Measurements from ENCODE around the gene BST2. TPM values are rescaled to one million over a fixed set of nuclear protein-coding genes. Genes with fewer than 3 reads are reported as not detected.

Gene BST2
- total and polyA plus RNA-seq, 2 of the 8 experiments (the other 6 are each of a cell fraction or from before 2014, with no cell fraction given) = 18.1 to 72.8 TPM

DNA sequence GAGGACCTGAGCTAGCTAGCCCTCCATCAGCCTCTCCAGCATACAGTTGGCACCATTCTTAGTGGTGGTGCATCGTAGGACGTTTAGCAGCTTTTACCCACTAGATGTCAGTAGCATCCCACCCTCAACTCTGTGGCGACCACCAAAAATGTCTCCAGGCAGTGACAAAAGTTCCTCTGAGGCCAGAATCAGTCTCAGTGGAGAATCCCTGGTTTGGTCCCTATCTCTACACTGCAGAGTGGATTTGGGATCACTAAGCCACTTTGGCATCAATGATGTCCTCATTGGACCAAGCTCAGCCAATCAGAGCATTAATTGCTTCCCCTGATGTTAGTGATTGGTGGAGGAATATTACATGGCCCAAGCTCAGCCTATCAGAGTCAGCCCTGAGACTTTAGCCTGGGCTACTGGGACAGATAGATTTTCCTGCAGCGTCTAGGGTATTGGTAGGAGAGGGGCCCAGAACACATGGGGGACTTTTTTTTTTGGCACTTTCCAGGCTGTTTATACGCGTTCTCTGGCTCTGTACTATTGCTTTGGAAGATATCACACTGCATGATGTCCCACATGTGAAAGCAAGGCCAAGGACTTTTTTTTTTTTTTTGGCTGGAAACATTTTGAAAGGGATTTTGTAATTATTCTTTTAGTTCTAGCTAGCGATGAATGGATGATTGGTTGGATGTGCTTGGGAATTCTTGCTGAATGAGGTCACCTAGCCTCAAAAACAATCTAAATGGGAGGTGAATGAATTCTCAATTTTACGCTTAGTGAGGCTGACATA is 36.0 kb upstream of the BST2 start:
- Histone ChIP-seq H2AFZ (ENCODE audit: low read length) (no peak overlapping the region), H3K18ac (ENCODE audit: extremely low read depth, low read length) (no peak overlapping the region), H3K14ac (ENCODE audit: insufficient read length) (no peak overlapping the region), H3K23me2 (ENCODE audit: low read depth, low read length) (peaks cover 11% of the 10 kb centered on the region; the same call in 1 of the 2 replicates), H2BK5ac (ENCODE audit: low read depth, low read length) (no peak overlapping the region), H3K4ac (replicated peaks; ENCODE audit: insufficient read length, low read depth, low read length) (no peak overlapping the region), H2BK20ac (ENCODE audit: low read length) (no peak overlapping the region), H2BK12ac (ENCODE audit: low read depth, low read length) (no peak overlapping the region), H4K91ac (replicated peaks; ENCODE audit: insufficient read length, low read length) (no peak overlapping the region), H2BK15ac (ENCODE audit: low read length) (no peak overlapping the region), H3K23ac (ENCODE audit: insufficient read length) (no peak overlapping the region), H2AK5ac (ENCODE audit: low read depth, low read length) (no peak overlapping the region), H3K27me3 (replicated peaks in 1 of 4; ENCODE audit: control insufficient read depth in 3 of 4, extremely low read depth in 1 of 4, insufficient read depth in 3 of 4, low read length in 3 of 4) (no peaks in the 10 kb centered on the region; a peak in 1 of 7 replicates), H3K56ac (replicated peaks; ENCODE audit: insufficient read length, low read depth, low read length) (no peak overlapping the region), H3K27ac (ENCODE audit: low read depth, low read length) (no peak overlapping the region), H3K9me3 (ENCODE audit: insufficient read depth in 2 of 2, low read depth in 1 of 2, low read length in 1 of 2) (peaks cover 0 to 4% of the 10 kb centered on the region in 2 experiments; a peak in 2 of 4 replicates), H3K4me3 (ENCODE audit: extremely low read depth in 1 of 4, insufficient read depth in 2 of 4, low read depth in 3 of 4, low read length in 4 of 4) (no peak overlapping the region), H4K5ac (ENCODE audit: insufficient read length, low read depth, low read length) (no peak overlapping the region), H3K4me1 (replicated peaks in 1 of 4; ENCODE audit: control insufficient read depth in 3 of 4, insufficient read depth in 4 of 4, low read length in 3 of 4) (no peaks in the 10 kb centered on the region), H2BK120ac (replicated peaks; ENCODE audit: low read depth, low read length) (no peak overlapping the region), H3K36me3 (ENCODE audit: control insufficient read depth in 2 of 4, insufficient read depth in 4 of 4, low read length in 3 of 4) (no peaks in the 10 kb centered on the region), H3K4me2 (ENCODE audit: insufficient read depth in 1 of 2, low read depth in 2 of 2, low read length in 2 of 2) (no peak overlapping the region), H4K20me1 (replicated peaks in 1 of 2; ENCODE audit: control insufficient read depth in 1 of 2, insufficient read depth in 2 of 2, low read length in 2 of 2) (peaks cover 0 to 5% of the 10 kb centered on the region in 2 experiments), H4K8ac (ENCODE audit: extremely low read depth, insufficient read depth, low read length) (no peak overlapping the region), H3K79me2 (ENCODE audit: control insufficient read depth in 1 of 2, insufficient read depth in 2 of 2, low read length in 2 of 2) (no peaks in the 10 kb centered on the region), H3K79me1 (ENCODE audit: low read depth, low read length) (no peaks in the 10 kb centered on the region), H3K9ac (replicated peaks in 1 of 4; ENCODE audit: extremely low read depth in 1 of 4, low read depth in 3 of 4, low read length in 3 of 4) (no peak overlapping the region)
- POLR2A ChIA-PET (ENCODE audit: partially characterized antibody) = interaction anchor here (0.6 to 0.9 kb wide), 2 partner anchors 31 to 47 kb away, joined by 3 to 6 read pairs; partner anchors contain the start of gene CCDC194
- DNase-seq (ENCODE audit: low read depth in 1 of 2, low spot score in 2 of 2) (peak in 1 of 2 experiments; percentile 59), FAIRE-seq (peak; percentile 45)
- CTCF ChIA-PET (ENCODE audit: partially characterized antibody) = interaction anchor here (0.7 to 5.3 kb wide), 21 partner anchors 8 to 263 kb away, joined by 3 to 40 read pairs (median 7); partner anchors contain the start of genes CCDC194 and TMEM221
- WGBS, 2 experiments (ENCODE audit: extremely low coverage in 1 of 2, insufficient coverage in 1 of 2, insufficient read length in 1 of 2, insufficient replicate concordance in 2 of 2, low coverage in 1 of 2, low lambda C conversion rate in 2 of 2, missing lambda C conversion rate in 1 of 2) = 68% methylated on average over 8 of the region's 8 CpGs; no CpG with 5 or more reads in 1 of the 2 experiments
- TF ChIP-seq CHD2 (IDR thresholded peaks at IDR 0.05; ENCODE audit: low read length) (peak; percentile 45), SP2 (IDR thresholded peaks at IDR 0.05; ENCODE audit: low read length) (peak; percentile 9; the same call in 1 of the 2 replicates), YY1 (IDR thresholded peaks at IDR 0.05; ENCODE audit: low read depth, low read length) (peak; percentile 24; the same call in 1 of the 2 replicates), ZNF274 (IDR thresholded peaks at IDR 0.05; ENCODE audit: borderline replicate concordance, extremely low read depth, low read length) (no peak), BCL11A (IDR thresholded peaks at IDR 0.05; ENCODE audit: low read depth in 2 of 2, low read length in 2 of 2) (no peak), CHD1 (IDR thresholded peaks at IDR 0.05; ENCODE audit: low read depth, low read length) (no peak), SP1 (IDR thresholded peaks at IDR 0.05; ENCODE audit: low read depth, low read length) (peak; percentile 94), RAD21 (IDR thresholded peaks at IDR 0.05 in 1 of 2, conservative IDR thresholded peaks at IDR 0.05 in 1 of 2; ENCODE audit: low read depth in 2 of 2, low read length in 2 of 2) (peak; percentile 84)
- TF ChIP-seq, protein P1, sequence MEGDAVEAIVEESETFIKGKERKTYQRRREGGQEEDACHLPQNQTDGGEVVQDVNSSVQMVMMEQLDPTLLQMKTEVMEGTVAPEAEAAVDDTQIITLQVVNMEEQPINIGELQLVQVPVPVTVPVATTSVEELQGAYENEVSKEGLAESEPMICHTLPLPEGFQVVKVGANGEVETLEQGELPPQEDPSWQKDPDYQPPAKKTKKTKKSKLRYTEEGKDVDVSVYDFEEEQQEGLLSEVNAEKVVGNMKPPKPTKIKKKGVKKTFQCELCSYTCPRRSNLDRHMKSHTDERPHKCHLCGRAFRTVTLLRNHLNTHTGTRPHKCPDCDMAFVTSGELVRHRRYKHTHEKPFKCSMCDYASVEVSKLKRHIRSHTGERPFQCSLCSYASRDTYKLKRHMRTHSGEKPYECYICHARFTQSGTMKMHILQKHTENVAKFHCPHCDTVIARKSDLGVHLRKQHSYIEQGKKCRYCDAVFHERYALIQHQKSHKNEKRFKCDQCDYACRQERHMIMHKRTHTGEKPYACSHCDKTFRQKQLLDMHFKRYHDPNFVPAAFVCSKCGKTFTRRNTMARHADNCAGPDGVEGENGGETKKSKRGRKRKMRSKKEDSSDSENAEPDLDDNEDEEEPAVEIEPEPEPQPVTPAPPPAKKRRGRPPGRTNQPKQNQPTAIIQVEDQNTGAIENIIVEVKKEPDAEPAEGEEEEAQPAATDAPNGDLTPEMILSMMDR (IDR thresholded peaks at IDR 0.05; ENCODE audit: control extremely low read depth in 1 of 3, insufficient read depth in 1 of 3, low read depth in 1 of 3, low read length in 3 of 3) = peak; percentile 58 to 83 (median 73)

Measured in H1 (cell line).